Smooth muscle cell (in vitro differentiated cells): ENCODE results near the gene SCNN1B. TPM values are rescaled to one million over a fixed set of nuclear protein-coding genes. Genes with fewer than 3 reads are reported as not detected.

ENCODE experiments used
- DNase-seq: peaks from one replicate; lab custom pipeline; 2025; ENCODE audit not compliant: unreplicated experiment; lab: John Stamatoyannopoulos, UW
- H2AFZ ChIP-seq: fragments of 200-600 bp; sonication (generic); 2 replicates; pipeline ENCODE4 v1.6.0; 2016; ENCODE audit warnings: antibody characterized with exemption, low read depth, mild to moderate bottlenecking
- H3F3A ChIP-seq: fragments of 200-600 bp; sonication (generic); 2 replicates; pipeline ENCODE4 v1.6.0; 2017; ENCODE audit warnings: antibody characterized with exemption, low read depth
- H3K27ac ChIP-seq: fragments of 200-600 bp; sonication (generic); 2 replicates; pipeline ENCODE4 v1.5.1; 2016; ENCODE audit warnings: low read depth, mild to moderate bottlenecking
- H3K27me3 ChIP-seq: fragments of 200-600 bp; sonication (generic); 2 replicates; pipeline ENCODE4 v1.6.1; 2016; ENCODE audit warnings: low read depth, mild to moderate bottlenecking
- H3K36me3 ChIP-seq: fragments of 200-600 bp; sonication (generic); 2 replicates; pipeline ENCODE4 v1.5.1; 2016; ENCODE audit warnings: low read depth
- H3K4me1 ChIP-seq: fragments of 200-600 bp; sonication (generic); 2 replicates; pipeline ENCODE4 v1.5.1; 2016; ENCODE audit warnings: low read depth
- H3K4me2 ChIP-seq: fragments of 200-600 bp; sonication (generic); 2 replicates; pipeline ENCODE4 v1.6.0; 2016; ENCODE audit warnings: mild to moderate bottlenecking
- H3K4me3 ChIP-seq: fragments of 200-600 bp; sonication (generic); 2 replicates; pipeline ENCODE4 v1.5.1; 2016; ENCODE audit warnings: mild to moderate bottlenecking
- H3K79me2 ChIP-seq: fragments of 200-600 bp; sonication (generic); 2 replicates; pipeline ENCODE4 v1.6.0; 2016; ENCODE audit warnings: low read depth, mild to moderate bottlenecking
- H3K9ac ChIP-seq: fragments of 200-600 bp; sonication (generic); 2 replicates; pipeline ENCODE4 v1.6.0; 2016; ENCODE audit warnings: low read depth
- H3K9me3 ChIP-seq: fragments of 200-600 bp; sonication (generic); replicated peaks from 2 replicates; pipeline ENCODE4 v1.5.1; 2016; ENCODE audit warnings: low read depth
- H4K20me1 ChIP-seq: fragments of 200-600 bp; sonication (generic); 2 replicates; pipeline ENCODE4 v1.6.0; 2016; ENCODE audit warnings: low read depth
- CTCF ChIP-seq: fragments of 200-600 bp; sonication (generic); IDR thresholded peaks from 2 replicates; pipeline ENCODE4 v1.5.1; 2017; ENCODE audit warnings: borderline replicate concordance, mild to moderate bottlenecking, antibody characterized with exemption; ENCODE audit not compliant: insufficient read depth, poor library complexity, severe bottlenecking
- WGBS: methylation state at CpG from one replicate; pipeline ENCODE4 v1.1.7; 2016; ENCODE audit warnings: low lambda C conversion rate; 5-methylcytosine and 5-hydroxymethylcytosine counted together
- polyA plus RNA-seq: library from polyadenylated mRNA; unstranded; fragments of >200 nt; fragmentation: Nextera tagmentation; extraction: Ambion mirVana; gene quantifications from 2 replicates; pipeline ENCODE4 v1.2.1, GENCODE V29; 2016
- total RNA-seq: library from RNA; depleted of rRNA; stranded (reverse); fragments of >200 nt; gene quantifications from 2 replicates; pipeline ENCODE4 v1.2.3, GENCODE V29; 2014

The SCNN1B gene
- total and polyA plus RNA-seq, 2 experiments from 2014 or later = not detected

GRCh38 chr16:23383881-23384280 lies 81.8 kb downstream of the SCNN1B start:
- no peaks in the 10 kb centered on the region for H3K9me3 ChIP-seq
- H3F3A ChIP-seq = no peaks in the 10 kb centered on the region
- no peak overlapping the region for H3K4me2 ChIP-seq
- H4K20me1 ChIP-seq = no peaks in the 10 kb centered on the region
- H3K36me3 ChIP-seq = peaks cover 4% of the 10 kb centered on the region
- DNase-seq = no peak
- H3K27ac ChIP-seq = no peak overlapping the region
- no peaks in the 10 kb centered on the region for H3K27me3 ChIP-seq
- no peaks in the 10 kb centered on the region for H3K79me2 ChIP-seq
- H3K4me3 ChIP-seq = no peak overlapping the region
- H3K4me1 ChIP-seq = no peaks in the 10 kb centered on the region
- H3K9ac ChIP-seq = no peak overlapping the region
- 97% methylated on average over 3 of the region's 3 CpGs for WGBS
- no peak for TF ChIP-seq CTCF
- no peak overlapping the region for H2AFZ ChIP-seq

- DNase-seq = no peak
- no peaks in the 10 kb centered on the region for H3K79me2 ChIP-seq
- H3K9ac ChIP-seq = no peak overlapping the region
- H3K27me3 ChIP-seq = no peaks in the 10 kb centered on the region
- H3K9me3 ChIP-seq = no peaks in the 10 kb centered on the region
- H4K20me1 ChIP-seq = no peaks in the 10 kb centered on the region
- no peak overlapping the region for H3K4me3 ChIP-seq
- H3K27ac ChIP-seq = no peak overlapping the region
- no peak overlapping the region for H3K4me2 ChIP-seq
- 89% methylated on average over 10 of the region's 10 CpGs for WGBS
- peaks cover 4% of the 10 kb centered on the region for H3K36me3 ChIP-seq
- no peak for TF ChIP-seq CTCF
- H3K4me1 ChIP-seq = no peaks in the 10 kb centered on the region
- H2AFZ ChIP-seq = no peak overlapping the region
- H3F3A ChIP-seq = no peaks in the 10 kb centered on the region
These were observed 82.8 kb downstream of the SCNN1B start for GRCh38 chr16:23384878-23385277.

- 97% methylated on average over 15 of the region's 15 CpGs for WGBS
- no peaks in the 10 kb centered on the region for H4K20me1 ChIP-seq
- no peak for TF ChIP-seq CTCF
- no peak for DNase-seq
- H3K27ac ChIP-seq = no peak overlapping the region
- no peaks in the 10 kb centered on the region for H3F3A ChIP-seq
- H3K36me3 ChIP-seq = peaks cover 4% of the 10 kb centered on the region
- no peaks in the 10 kb centered on the region for H3K27me3 ChIP-seq
- H3K4me3 ChIP-seq = no peak overlapping the region
- H3K9ac ChIP-seq = no peak overlapping the region
- H3K9me3 ChIP-seq = no peaks in the 10 kb centered on the region
- no peaks in the 10 kb centered on the region for H3K79me2 ChIP-seq
- H2AFZ ChIP-seq = no peak overlapping the region
- H3K4me2 ChIP-seq = no peak overlapping the region
- H3K4me1 ChIP-seq = no peaks in the 10 kb centered on the region
These were observed 83.3 kb downstream of the SCNN1B start for GRCh38 chr16:23385441-23385840.

- H2AFZ ChIP-seq = no peak overlapping the region
- 94% methylated on average over 8 of the region's 8 CpGs for WGBS
- no peaks in the 10 kb centered on the region for H4K20me1 ChIP-seq
- no peaks in the 10 kb centered on the region for H3K4me1 ChIP-seq
- no peak overlapping the region for H3K4me2 ChIP-seq
- no peak overlapping the region for H3K4me3 ChIP-seq
- H3K9ac ChIP-seq = no peak overlapping the region
- DNase-seq = no peak
- no peak overlapping the region for H3K27ac ChIP-seq
- H3K36me3 ChIP-seq = peaks cover 8% of the 10 kb centered on the region
- no peaks in the 10 kb centered on the region for H3K79me2 ChIP-seq
- no peaks in the 10 kb centered on the region for H3K9me3 ChIP-seq
- H3F3A ChIP-seq = no peaks in the 10 kb centered on the region
- H3K27me3 ChIP-seq = no peaks in the 10 kb centered on the region
- TF ChIP-seq CTCF = no peak
These were observed 85.6 kb downstream of the SCNN1B start for GRCh38 chr16:23387666-23388065.
